ENCODE measurements around the gene JUND. TPM values are rescaled to one million over a fixed set of nuclear protein-coding genes. Genes with fewer than 3 reads are reported as not detected.

Gene JUND
- total RNA-seq, 2 experiments from 2014 or later: 79.0 to 138 TPM

GRCh38 chr19:18253130-18253529, 28.3 kb downstream of the JUND start:
- Histone ChIP-seq H3K4me2 (ENCODE audit: low read length) (no peak overlapping the region), H2AFZ (ENCODE audit: low read length) (no peak overlapping the region), H3K36me3 (ENCODE audit: insufficient read depth, low read length) (no peaks in the 10 kb centered on the region), H3K27ac (ENCODE audit: low read depth, low read length, poor library complexity, severe bottlenecking) (no peak overlapping the region), H4K20me1 (ENCODE audit: insufficient read depth, low read length) (no peaks in the 10 kb centered on the region), H3K79me2 (ENCODE audit: insufficient read depth, low read depth, low read length) (no peaks in the 10 kb centered on the region), H3K9me2 (ENCODE audit: insufficient read depth, low read length) (no peaks in the 10 kb centered on the region), H3K4me3 (ENCODE audit: low read depth, low read length, poor library complexity, severe bottlenecking) (no peak overlapping the region), H3K9me3 (ENCODE audit: low read length) (no peaks in the 10 kb centered on the region), H3K4me1 (ENCODE audit: insufficient read depth, low read length, poor library complexity, severe bottlenecking) (peaks cover 24% of the 10 kb centered on the region)
- ChIA-PET CTCF (ENCODE audit: unreplicated experiment) (interaction anchor here (0.8 kb wide), 1 partner anchor 76 kb away, joined by 3 read pairs; no protein-coding TSS in a partner anchor), POLR2A (interaction anchor here (1.1 to 1.4 kb wide), 3 partner anchors 44 to 76 kb away, joined by 3 to 4 read pairs (median 4); partner anchors contain the start of gene RAB3A)
- no peak for TF ChIP-seq EZH2phosphoT487 (IDR thresholded peaks at IDR 0.05; ENCODE audit: borderline replicate concordance, low read depth, low read length)
- TF ChIP-seq CTCF (conservative IDR thresholded peaks at IDR 0.05; ENCODE audit: low read length): no peak
- no peak for DNase-seq (ENCODE audit: low spot score)
- BruUV-seq (replicated peaks): no TSS peak
- intact Hi-C loops (cut with micrococcal nuclease; ENCODE audit: unreplicated experiment): no loop called here

- no peak overlapping the region for H3K27ac ChIP-seq (ENCODE audit: low read depth, low read length, poor library complexity, severe bottlenecking)
- ChIA-PET POLR2A (interaction anchor here (1.1 kb wide), 1 partner anchor 76 kb away, joined by 3 read pairs; no protein-coding TSS in a partner anchor), CTCF (ENCODE audit: unreplicated experiment) (interaction anchor here (0.9 to 1.6 kb wide), 2 partner anchors 44 to 59 kb away, joined by 4 to 6 read pairs; partner anchors contain the start of gene MPV17L2)
- DNase-seq (ENCODE audit: low spot score): no peak
- H4K20me1 ChIP-seq (ENCODE audit: insufficient read depth, low read length): no peaks in the 10 kb centered on the region
- no peak overlapping the region for H3K4me2 ChIP-seq (ENCODE audit: low read length)
- no peaks in the 10 kb centered on the region for H3K9me3 ChIP-seq (ENCODE audit: low read length)
- TF ChIP-seq EZH2phosphoT487 (IDR thresholded peaks at IDR 0.05; ENCODE audit: borderline replicate concordance, low read depth, low read length) (no peak), CTCF (conservative IDR thresholded peaks at IDR 0.05; ENCODE audit: low read length) (no peak)
- H3K4me3 ChIP-seq (ENCODE audit: low read depth, low read length, poor library complexity, severe bottlenecking): no peak overlapping the region
- intact Hi-C loops (cut with micrococcal nuclease; ENCODE audit: unreplicated experiment): no loop called here
- no peak overlapping the region for H2AFZ ChIP-seq (ENCODE audit: low read length)
- H3K4me1 ChIP-seq (ENCODE audit: insufficient read depth, low read length, poor library complexity, severe bottlenecking): peaks cover 24% of the 10 kb centered on the region
- H3K79me2 ChIP-seq (ENCODE audit: insufficient read depth, low read depth, low read length): no peaks in the 10 kb centered on the region
- BruUV-seq (replicated peaks): no TSS peak
- no peaks in the 10 kb centered on the region for H3K36me3 ChIP-seq (ENCODE audit: insufficient read depth, low read length)
- H3K9me2 ChIP-seq (ENCODE audit: insufficient read depth, low read length): no peaks in the 10 kb centered on the region
Observed at GRCh38 chr19:18252370-18252717, 29.1 kb downstream of the JUND start.

GRCh38 chr19:18251587-18252369, 29.6 kb downstream of the JUND start:
- Histone ChIP-seq H3K27ac (ENCODE audit: low read depth, low read length, poor library complexity, severe bottlenecking) (no peak overlapping the region), H3K4me3 (ENCODE audit: low read depth, low read length, poor library complexity, severe bottlenecking) (no peak overlapping the region), H2AFZ (ENCODE audit: low read length) (no peak overlapping the region), H4K20me1 (ENCODE audit: insufficient read depth, low read length) (no peaks in the 10 kb centered on the region), H3K4me1 (ENCODE audit: insufficient read depth, low read length, poor library complexity, severe bottlenecking) (peaks cover 24% of the 10 kb centered on the region), H3K9me3 (ENCODE audit: low read length) (no peaks in the 10 kb centered on the region), H3K79me2 (ENCODE audit: insufficient read depth, low read depth, low read length) (no peaks in the 10 kb centered on the region), H3K9me2 (ENCODE audit: insufficient read depth, low read length) (no peaks in the 10 kb centered on the region), H3K4me2 (ENCODE audit: low read length) (no peak overlapping the region), H3K36me3 (ENCODE audit: insufficient read depth, low read length) (no peaks in the 10 kb centered on the region)
- TF ChIP-seq CTCF (conservative IDR thresholded peaks at IDR 0.05; ENCODE audit: low read length) (peak; percentile 99), EZH2phosphoT487 (IDR thresholded peaks at IDR 0.05; ENCODE audit: borderline replicate concordance, low read depth, low read length) (no peak)
- CTCF ChIA-PET (ENCODE audit: unreplicated experiment): interaction anchor here (0.9 to 1.6 kb wide), 2 partner anchors 43 to 59 kb away, joined by 4 to 6 read pairs; partner anchors contain the start of gene MPV17L2
- intact Hi-C loops (cut with micrococcal nuclease; ENCODE audit: unreplicated experiment): loop anchor here (1.0 to 2.0 kb wide), 2 partner anchors 23 to 43 kb away; no protein-coding TSS in a partner anchor
- BruUV-seq (replicated peaks): no TSS peak
- POLR2A ChIA-PET: no interaction called here
- DNase-seq (ENCODE audit: low spot score): peak; percentile 74

Data from OCI-LY7 (cell line).